Keratinocyte (primary cell): ENCODE results near the gene CTNND2. TPM values are rescaled to one million over a fixed set of nuclear protein-coding genes. Genes with fewer than 3 reads are reported as not detected.

Source experiments
- DNase-seq: peaks from one replicate; pipeline ENCODE4 v3.0.0-alpha.2; 2011; ENCODE audit warnings: low read depth, missing footprints, low spot score
- FAIRE-seq: peaks from 2 replicates; lab custom pipeline; 2011; peaks lifted over from hg19 to GRCh38; lab: Jason Lieb, UNC
- H2AFZ ChIP-seq: 2 replicates; pipeline ENCODE4 v1.6.0; 2012; ENCODE audit warnings: low read length, control low read depth, inconsistent platforms; ENCODE audit not compliant: control insufficient read depth
- H3K27ac ChIP-seq: 2 replicates; pipeline ENCODE4 v1.5.1; 2011; ENCODE audit warnings: low read length; ENCODE audit not compliant: control insufficient read depth, insufficient read depth
- H3K27me3 ChIP-seq: 3 replicates; pipeline ENCODE4 v1.6.0; 2011; ENCODE audit warnings: low read length; ENCODE audit not compliant: control insufficient read depth, insufficient read depth; ENCODE audit errors: extremely low read depth
- H3K36me3 ChIP-seq, 2 experiments: 2 replicates in 1 of 2; 3 replicates in 1 of 2; pipeline ENCODE4 v1.5.1; 2011; ENCODE audit warnings: low read length in 2 of 2, mild to moderate bottlenecking in 1 of 2; ENCODE audit not compliant: control insufficient read depth in 2 of 2, insufficient read depth in 2 of 2; ENCODE audit errors: extremely low read depth in 1 of 2
- H3K4me1 ChIP-seq: 3 replicates; pipeline ENCODE4 v1.5.1; 2011; ENCODE audit warnings: low read length; ENCODE audit not compliant: control insufficient read depth, insufficient read depth; ENCODE audit errors: extremely low read depth
- H3K4me2 ChIP-seq: 3 replicates; pipeline ENCODE4 v1.6.0; 2011; ENCODE audit warnings: low read depth, low read length; ENCODE audit not compliant: control insufficient read depth, insufficient read depth; ENCODE audit errors: extremely low read depth
- H3K4me3 ChIP-seq, 3 experiments: fragments of 200-600 bp in 1 of 3; sonication (generic) in 1 of 3; 2 replicates in 2 of 3; 3 replicates in 1 of 3; pipeline ENCODE4 v1.5.1; 2011 to 2016; ENCODE audit warnings: low read length in 3 of 3, mild to moderate bottlenecking in 3 of 3, control low read depth in 2 of 3, inconsistent platforms in 1 of 3, low read depth in 1 of 3, mixed read lengths in 1 of 3, mixed run types in 1 of 3, moderate library complexity in 1 of 3; ENCODE audit not compliant: control insufficient read depth in 2 of 3, insufficient read depth in 2 of 3; ENCODE audit errors: extremely low read depth in 1 of 3
- H3K79me2 ChIP-seq: 2 replicates; pipeline ENCODE4 v1.6.0; 2012; ENCODE audit warnings: low read length; ENCODE audit not compliant: control insufficient read depth, insufficient read depth
- H3K9ac ChIP-seq: 3 replicates; pipeline ENCODE4 v1.6.0; 2011; ENCODE audit warnings: low read length; ENCODE audit not compliant: control insufficient read depth, insufficient read depth; ENCODE audit errors: extremely low read depth
- H3K9me1 ChIP-seq: 3 replicates; pipeline ENCODE4 v1.6.0; 2011; ENCODE audit warnings: low read length; ENCODE audit not compliant: control insufficient read depth, insufficient read depth; ENCODE audit errors: extremely low read depth
- H3K9me3 ChIP-seq: 2 replicates; pipeline ENCODE4 v1.5.1; 2012; ENCODE audit warnings: low read depth, low read length; ENCODE audit not compliant: control insufficient read depth
- H4K20me1 ChIP-seq: 3 replicates; pipeline ENCODE4 v1.6.0; 2011; ENCODE audit warnings: low read length; ENCODE audit not compliant: control insufficient read depth, insufficient read depth; ENCODE audit errors: extremely low read depth
- CTCF ChIP-seq, 3 experiments: IDR thresholded peaks in 1 of 3; conservative IDR thresholded peaks in 1 of 3; optimal IDR thresholded peaks in 1 of 3; 2 replicates in 2 of 3; 3 replicates in 1 of 3; pipeline versions ENCODE3 to v1.5.1; 2011; ENCODE audit warnings: low read length in 3 of 3, mild to moderate bottlenecking in 3 of 3, moderate library complexity in 2 of 3, control low read depth in 1 of 3, inconsistent platforms in 1 of 3; ENCODE audit not compliant: insufficient read depth in 2 of 3; ENCODE audit errors: extremely low read depth in 1 of 3
- EZH2 ChIP-seq: IDR thresholded peaks from one replicate; pipeline ENCODE4 v1.6.1; 2012; ENCODE audit warnings: inconsistent platforms, mild to moderate bottlenecking, low read length, moderate library complexity
- dilution Hi-C: fragments of 300-500 bp; cut with MboI; formaldehyde crosslinking; loops from one replicate; pipeline ENCODE4 v1.7.0; 2020; ENCODE audit warnings: low sequenced_read_pairs; ENCODE audit not compliant: extremely low pct_ligation_motif_present
- polyA plus RNA-seq, 5 experiments: library from polyadenylated mRNA; depleted of rRNA in 3 of 5; stranded (reverse) in 3 of 5; stranded (forward) in 1 of 5; unstranded in 1 of 5; fragments of >200 nt; gene quantifications; 1 replicate in 1 of 5; 2 replicates in 3 of 5; 3 replicates in 1 of 5; pipeline versions ENCODE4 v1.2.1 to v1.2.3, GENCODE V29; 2011 to 2012; ENCODE audit warnings: missing spikeins in 2 of 5, low read depth in 1 of 5, low replicate concordance in 1 of 5

CTNND2 gene
- polyA plus RNA-seq, 1 donor (not counting 4 experiments of a cell fraction or from before 2014, with no cell fraction given): not detected

GRCh38 chr5:11564706-11565105, 339.5 kb downstream of the CTNND2 start:
- no peaks in the 10 kb centered on the region for H3K9me1 ChIP-seq
- no peaks in the 10 kb centered on the region for H3K27me3 ChIP-seq
- FAIRE-seq (no peak), DNase-seq (no peak)
- H3K4me2 ChIP-seq: no peak overlapping the region
- H3K9me3 ChIP-seq: no peaks in the 10 kb centered on the region
- H3K4me3 ChIP-seq: no peak overlapping the region
- no peak overlapping the region for H3K27ac ChIP-seq
- H3K9ac ChIP-seq: no peak overlapping the region
- H2AFZ ChIP-seq: no peak overlapping the region
- no peaks in the 10 kb centered on the region for H3K79me2 ChIP-seq
- no peaks in the 10 kb centered on the region for H3K4me1 ChIP-seq
- H4K20me1 ChIP-seq: no peaks in the 10 kb centered on the region
- H3K36me3 ChIP-seq: no peaks in the 10 kb centered on the region
- TF ChIP-seq CTCF (optimal IDR thresholded peaks at IDR 0.05 in 1 of 3, IDR thresholded peaks at IDR 0.05 in 1 of 3, conservative IDR thresholded peaks at IDR 0.05 in 1 of 3; ENCODE audit: extremely low read depth in 1 of 3, insufficient read depth in 2 of 3, low read length in 3 of 3) (no peak), EZH2 (no peak)
- dilution Hi-C loops: no loop called here

DNA sequence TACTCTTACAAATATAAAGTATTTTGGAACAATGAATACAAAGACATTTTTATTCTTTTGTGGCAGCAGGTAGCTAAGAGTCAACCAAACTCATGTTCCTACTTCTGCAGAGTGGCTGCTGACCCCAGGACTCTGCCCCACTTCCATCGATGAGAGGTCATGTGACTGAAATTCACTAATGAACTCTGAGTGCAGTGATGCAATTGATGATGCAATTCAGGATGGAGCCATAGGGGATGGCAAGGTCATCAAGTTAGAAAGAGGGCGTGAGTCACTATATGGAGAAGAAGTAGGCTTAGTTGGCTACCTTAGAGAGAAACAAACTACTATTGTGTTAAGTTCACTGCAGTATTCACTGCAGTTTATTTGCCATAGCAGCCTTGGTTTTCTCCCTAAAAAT, 340.4 kb downstream of the CTNND2 start:
- H3K4me1 ChIP-seq: no peaks in the 10 kb centered on the region
- no peaks in the 10 kb centered on the region for H3K9me1 ChIP-seq
- H3K4me2 ChIP-seq: no peak overlapping the region
- no peak for TF ChIP-seq EZH2
- no peak for TF ChIP-seq CTCF (optimal IDR thresholded peaks at IDR 0.05 in 1 of 3, IDR thresholded peaks at IDR 0.05 in 1 of 3, conservative IDR thresholded peaks at IDR 0.05 in 1 of 3; ENCODE audit: extremely low read depth in 1 of 3, insufficient read depth in 2 of 3, low read length in 3 of 3)
- H3K27me3 ChIP-seq: no peaks in the 10 kb centered on the region
- no peaks in the 10 kb centered on the region for H3K36me3 ChIP-seq
- no peaks in the 10 kb centered on the region for H3K79me2 ChIP-seq
- no peak overlapping the region for H3K27ac ChIP-seq
- no peaks in the 10 kb centered on the region for H4K20me1 ChIP-seq
- no peaks in the 10 kb centered on the region for H3K9me3 ChIP-seq
- FAIRE-seq (no peak), DNase-seq (no peak)
- dilution Hi-C loops: no loop called here
- H3K9ac ChIP-seq: no peak overlapping the region
- no peak overlapping the region for H3K4me3 ChIP-seq
- no peak overlapping the region for H2AFZ ChIP-seq
